Testis (tissue), 3 donors: ENCODE data around the gene TXNRD2. TPM values are rescaled to one million over a fixed set of nuclear protein-coding genes. Genes with fewer than 3 reads are reported as not detected.
A peak's percentile ranks its signal among the peaks of the same experiment; 100 is the strongest.

ENCODE experiments used
- DNase-seq: peaks from one replicate; pipeline ENCODE4 v3.0.0-alpha.2; 2019
- H3K27ac ChIP-seq, 2 donors: fragments of 200-600 bp; sonication (generic); one replicate each; pipeline ENCODE4 v1.5.1; 2019
- H3K27me3 ChIP-seq: fragments of 200-600 bp; sonication (generic); one replicate; pipeline ENCODE4 v1.5.1; 2019
- H3K36me3 ChIP-seq: fragments of 200-600 bp; sonication (generic); one replicate; pipeline ENCODE4 v1.5.1; 2017; ENCODE audit warnings: low read depth; ENCODE audit errors: missing control alignments
- H3K4me1 ChIP-seq: fragments of 200-600 bp; sonication (generic); one replicate; pipeline ENCODE4 v1.5.1; 2019
- H3K4me3 ChIP-seq, 2 donors: fragments of 200-600 bp; sonication (generic); one replicate each; pipeline ENCODE4 v1.5.1; 2017 to 2019
- H3K9me3 ChIP-seq: fragments of 200-600 bp; sonication (generic); one replicate; pipeline ENCODE4 v1.5.1; 2017
- CTCF ChIP-seq, 3 experiments: fragments of 450-650 bp in 2 of 3; fragments of 200-600 bp in 1 of 3; sonication (generic) in 1 of 3; IDR thresholded peaks; one replicate each; pipeline ENCODE4 v1.5.1; 2016 to 2019; ENCODE audit warnings: antibody characterized with exemption in 3 of 3, mild to moderate bottlenecking in 2 of 3, moderate library complexity in 1 of 3
- POLR2A ChIP-seq: fragments of 450-650 bp; IDR thresholded peaks from one replicate; pipeline ENCODE4 v1.6.1; 2017; ENCODE audit warnings: antibody characterized with exemption, mild to moderate bottlenecking, moderate library complexity
- WGBS, 2 donors: methylation state at CpG; one replicate each; pipeline ENCODE4 v1.1.5; 2018; 5-methylcytosine and 5-hydroxymethylcytosine counted together
- intact Hi-C: fragments of 100-400 bp; cut with DNase I; formaldehyde crosslinking; loops from one replicate; pipeline ENCODE4 v1.15.1; 2023; ENCODE audit warnings: low total_unique reads
- polyA plus RNA-seq: library from polyadenylated mRNA; stranded (reverse); fragments of 350-450 nt; fragmentation: Illumina TruSeq; extraction: RNeasy Lipid Tissue Mini Kit (QIAGEN cat#74804); gene quantifications from one replicate; pipeline ENCODE4 v1.2.3, GENCODE V29; 2014; ENCODE audit warnings: low read depth, low replicate concordance; ENCODE audit not compliant: insufficient read depth
- total RNA-seq, 2 donors: library from RNA; depleted of rRNA; stranded (reverse); fragments of >200 nt; gene quantifications; one replicate each; pipeline ENCODE4 v1.2.3, GENCODE V29; 2016

Gene TXNRD2
- total and polyA plus RNA-seq, 3 donors from 2014 or later: 28.7 to 49.9 (median 36.6) TPM

- Histone ChIP-seq H3K27me3 (no peaks in the 10 kb centered on the region), H3K36me3 (no peaks in the 10 kb centered on the region), H3K27ac (no peak overlapping the region), H3K4me1 (no peaks in the 10 kb centered on the region), H3K9me3 (no peaks in the 10 kb centered on the region), H3K4me3 (peak overlapping the region in 1 of 2 donors; percentile 17)
- DNase-seq: no peak
- WGBS, 2 donors: 65 to 80% methylated on average over 32 to 46 of the region's 46 CpGs
- TF ChIP-seq POLR2A: no peak
- TF ChIP-seq CTCF (IDR thresholded peaks at IDR 0.05): no peak
- intact Hi-C loops: loop anchor here (5.0 kb wide), 1 partner anchor 39 kb away; no protein-coding TSS in a partner anchor
These were observed 32.1 kb upstream of the TXNRD2 start for GRCh38 chr22:19973551-19974267.

GRCh38 chr22:19972652-19973550 lies 31.3 kb upstream of the TXNRD2 start:
- DNase-seq: peak; percentile 61
- H3K27me3 ChIP-seq: no peaks in the 10 kb centered on the region
- intact Hi-C loops: loop anchor here (5.0 kb wide), 1 partner anchor 39 kb away; no protein-coding TSS in a partner anchor
- WGBS, 2 donors: 65 to 81% methylated on average over 10 to 50 of the region's 50 CpGs
- no peak for TF ChIP-seq CTCF (IDR thresholded peaks at IDR 0.05)
- no peak for TF ChIP-seq POLR2A
- no peaks in the 10 kb centered on the region for H3K4me1 ChIP-seq
- no peak overlapping the region for H3K27ac ChIP-seq
- H3K4me3 ChIP-seq: peak overlapping the region in 1 of 2 donors; percentile 17
- no peaks in the 10 kb centered on the region for H3K9me3 ChIP-seq
- no peaks in the 10 kb centered on the region for H3K36me3 ChIP-seq

- intact Hi-C loops: loop anchor here (5.0 kb wide), 1 partner anchor 40 kb away; no protein-coding TSS in a partner anchor
- Histone ChIP-seq H3K4me1 (no peaks in the 10 kb centered on the region), H3K9me3 (no peaks in the 10 kb centered on the region), H3K36me3 (no peaks in the 10 kb centered on the region), H3K27me3 (no peaks in the 10 kb centered on the region), H3K4me3 (no peak overlapping the region), H3K27ac (no peak overlapping the region)
- no peak for DNase-seq
- 84 to 90% methylated on average over 9 of the region's 9 CpGs for WGBS, 2 donors
- TF ChIP-seq POLR2A (no peak), CTCF (IDR thresholded peaks at IDR 0.05) (no peak)
These were observed 30.6 kb upstream of the TXNRD2 start for GRCh38 chr22:19972251-19972650.

- H3K9me3 ChIP-seq: no peaks in the 10 kb centered on the region
- no peak overlapping the region for H3K4me3 ChIP-seq
- H3K4me1 ChIP-seq: no peaks in the 10 kb centered on the region
- H3K27me3 ChIP-seq: no peaks in the 10 kb centered on the region
- no peak for DNase-seq
- no peaks in the 10 kb centered on the region for H3K36me3 ChIP-seq
- intact Hi-C loops: loop anchor here (5.0 kb wide), 1 partner anchor 41 kb away; no protein-coding TSS in a partner anchor
- no peak for TF ChIP-seq CTCF (IDR thresholded peaks at IDR 0.05)
- no peak for TF ChIP-seq POLR2A
- 76 to 80% methylated on average over 13 to 26 of the region's 28 CpGs for WGBS, 2 donors
- no peak overlapping the region for H3K27ac ChIP-seq
These were observed 29.9 kb upstream of the TXNRD2 start for GRCh38 chr22:19971276-19972124.
